ENCODE data around the gene HSPE1. TPM values are rescaled to one million over a fixed set of nuclear protein-coding genes. Genes with fewer than 3 reads are reported as not detected.

Gene HSPE1
- total RNA-seq, 5 donors from 2014 or later (not counting 1 experiment from before 2014, with no cell fraction given), result 49.9 to 72.7 (median 55.1) TPM

DNA sequence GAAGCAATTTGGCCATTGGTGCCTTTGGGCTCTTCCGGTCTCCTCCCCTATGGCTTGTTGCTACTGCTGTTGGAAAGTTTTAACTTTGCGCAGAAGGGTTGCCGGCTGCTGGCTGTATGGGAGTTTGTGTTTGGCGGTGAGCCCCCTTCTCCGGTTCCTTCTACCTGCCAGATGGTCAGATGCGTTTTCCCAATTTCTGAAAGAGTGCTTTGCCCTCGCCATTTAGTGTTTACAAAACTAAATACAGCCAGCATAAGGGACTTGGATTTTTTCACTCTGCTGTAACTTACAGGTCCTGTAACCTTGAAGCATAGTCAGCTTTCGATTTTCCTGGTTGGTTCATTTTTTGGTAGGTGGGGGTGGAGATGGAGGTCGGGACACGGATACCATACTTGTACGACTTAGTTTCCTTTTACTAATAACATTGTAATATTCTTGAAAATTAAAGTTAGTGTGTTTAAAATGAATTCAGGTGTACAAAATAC, 46.2 kb upstream of the HSPE1 start:
- H3K4me3 Mint-ChIP-seq, result peak overlapping the region; percentile 96 to 100 (median 99)
- DNase-seq (no peak), ATAC-seq (replicated peaks in 1 of 4) (peak in 2 of 4 experiments; percentile 66 to 67)
- WGBS (ENCODE audit: insufficient coverage), result 0% methylated on average over 1 of the region's 11 CpGs
- H3K4me3 ChIP-seq (ENCODE audit: control insufficient read depth in 1 of 2, extremely low read depth in 1 of 2, low read length in 1 of 2), result peak overlapping the region; percentile 90 to 99
- H3K36me3 ChIP-seq (ENCODE audit: control insufficient read depth in 2 of 2, extremely low read depth in 1 of 2, insufficient read depth in 1 of 2, low read length in 1 of 2), result peaks cover 0 to 5% of the 10 kb centered on the region in 2 donors
- POLR2A ChIA-PET, result interaction anchor here in 1 of 2 donors (1.5 to 5.5 kb wide), 2 partner anchors 18 to 44 kb away, joined by 6 to 75 read pairs; partner anchors contain the start of gene SF3B1
- H3K27ac ChIP-seq (ENCODE audit: low read length), result peak overlapping the region; percentile 100
- H3K27ac Mint-ChIP-seq, result peak overlapping the region; percentile 99 to 100
- no peaks in the 10 kb centered on the region for H3K9me3 ChIP-seq
- peaks cover 55 to 60% (median 57%) of the 10 kb centered on the region in 3 donors for H3K4me1 Mint-ChIP-seq
- CTCF ChIA-PET, result interaction anchor here in 1 of 2 donors (0.6 kb wide), 1 partner anchor 11 kb away, joined by 3 read pairs; no protein-coding TSS in a partner anchor
- peaks cover 0 to 5% of the 10 kb centered on the region in 2 experiments for H3K27me3 ChIP-seq (replicated peaks in 1 of 2; ENCODE audit: control insufficient read depth in 2 of 2, extremely low read depth in 1 of 2, insufficient read depth in 2 of 2, low read length in 1 of 2)
- no peaks in the 10 kb centered on the region for H3K27me3 Mint-ChIP-seq
- H3K4me1 ChIP-seq (ENCODE audit: control insufficient read depth in 1 of 2, extremely low read depth in 1 of 2, insufficient read depth in 2 of 2, low read length in 2 of 2), result peaks cover 12 to 19% of the 10 kb centered on the region in 2 experiments
- H3K36me3 Mint-ChIP-seq, result no peaks in the 10 kb centered on the region
- no peaks in the 10 kb centered on the region for H3K9me3 Mint-ChIP-seq

DNA sequence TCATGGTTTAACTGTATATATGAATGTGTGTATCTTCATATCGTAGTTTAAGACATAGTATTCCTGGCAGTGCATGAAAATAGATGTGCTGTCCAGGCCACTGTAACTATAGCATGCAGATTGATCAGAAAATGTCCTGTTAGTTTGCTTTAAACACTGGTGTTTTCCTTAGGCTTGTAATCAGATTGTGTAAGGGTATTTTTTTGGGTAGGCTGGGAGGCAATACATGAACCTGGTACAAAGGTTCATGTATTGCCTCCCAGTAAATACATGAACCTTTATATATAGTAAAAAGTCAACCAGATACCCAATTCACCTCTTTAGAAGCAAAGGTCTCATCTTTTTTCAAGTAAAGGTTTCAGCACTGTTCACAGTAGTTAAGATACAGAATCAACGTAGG, 45.3 kb upstream of the HSPE1 start:
- H3K27me3 Mint-ChIP-seq, result no peaks in the 10 kb centered on the region
- no CpG with 5 or more reads among the region's 2 CpGs for WGBS (ENCODE audit: insufficient coverage)
- POLR2A ChIA-PET, result interaction anchor here in 1 of 2 donors (0.6 kb wide), 2 partner anchors 22 to 67 kb away, joined by 3 read pairs; no protein-coding TSS in a partner anchor
- Histone ChIP-seq H3K27me3 (replicated peaks in 1 of 2; ENCODE audit: control insufficient read depth in 2 of 2, extremely low read depth in 1 of 2, insufficient read depth in 2 of 2, low read length in 1 of 2) (peaks cover 0 to 5% of the 10 kb centered on the region in 2 experiments), H3K27ac (ENCODE audit: low read length) (peak overlapping the region; percentile 100), H3K4me1 (ENCODE audit: control insufficient read depth in 1 of 2, extremely low read depth in 1 of 2, insufficient read depth in 2 of 2, low read length in 2 of 2) (peaks cover 12 to 22% of the 10 kb centered on the region in 2 experiments), H3K4me3 (ENCODE audit: control insufficient read depth in 1 of 2, extremely low read depth in 1 of 2, low read length in 1 of 2) (peak overlapping the region in 1 of 2 donors; percentile 99), H3K9me3 (no peaks in the 10 kb centered on the region), H3K36me3 (ENCODE audit: control insufficient read depth in 2 of 2, extremely low read depth in 1 of 2, insufficient read depth in 1 of 2, low read length in 1 of 2) (peaks cover 0 to 14% of the 10 kb centered on the region in 2 donors)
- no peaks in the 10 kb centered on the region for H3K36me3 Mint-ChIP-seq
- H3K9me3 Mint-ChIP-seq, result no peaks in the 10 kb centered on the region
- CTCF ChIA-PET, result interaction anchor here in 1 of 2 donors (0.6 kb wide), 1 partner anchor 333 kb away, joined by 3 read pairs; no protein-coding TSS in a partner anchor
- H3K4me1 Mint-ChIP-seq, result peaks cover 64 to 66% (median 65%) of the 10 kb centered on the region in 3 donors
- no peak for DNase-seq
- ATAC-seq (replicated peaks in 1 of 4), result no peak
- H3K4me3 Mint-ChIP-seq, result peak overlapping the region; percentile 96 to 100 (median 99)
- peak overlapping the region; percentile 99 to 100 for H3K27ac Mint-ChIP-seq

DNA sequence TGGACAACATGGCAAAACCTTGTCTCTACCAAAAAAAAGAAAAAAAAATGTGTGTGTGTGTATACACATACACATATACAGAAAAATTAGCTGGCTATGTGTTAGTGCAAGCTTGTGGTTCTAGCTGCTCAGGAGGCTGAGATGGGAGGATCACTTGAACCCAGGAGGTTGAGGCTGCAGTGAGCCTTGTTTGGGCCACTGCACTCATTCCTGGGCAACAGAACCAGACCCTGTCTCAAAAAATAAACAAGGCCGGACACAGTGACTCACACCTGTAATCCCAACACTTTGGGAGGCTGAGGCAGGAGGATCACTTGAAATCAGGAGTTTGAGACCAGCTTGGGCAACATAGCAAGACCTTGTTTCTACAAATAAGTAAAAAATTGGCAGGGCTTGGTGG, 44.8 kb upstream of the HSPE1 start:
- no peak for ATAC-seq (replicated peaks in 1 of 4)
- CTCF ChIA-PET, result interaction anchor here in 1 of 2 donors (0.6 kb wide), 1 partner anchor 333 kb away, joined by 3 read pairs; no protein-coding TSS in a partner anchor

DNA sequence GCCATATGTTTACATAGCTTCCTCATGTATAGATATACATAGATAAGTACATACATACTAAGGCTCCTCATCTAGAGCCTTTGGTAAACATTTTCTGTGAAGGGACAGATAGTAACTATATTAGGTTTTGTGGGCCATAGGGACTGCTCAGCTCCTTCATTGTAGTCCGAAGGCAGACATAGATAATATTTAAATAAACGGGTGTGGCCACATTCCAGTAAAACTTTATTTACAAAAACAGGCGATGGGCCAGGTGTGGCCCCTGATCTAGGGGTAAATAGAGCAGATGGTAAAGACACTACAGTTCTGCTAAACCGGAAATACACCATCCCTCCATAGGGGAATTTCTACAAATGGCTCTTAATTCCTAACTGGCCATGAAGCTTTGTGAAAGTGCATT, 39.5 kb upstream of the HSPE1 start:
- Histone ChIP-seq H3K27me3 (replicated peaks in 1 of 2; ENCODE audit: control insufficient read depth in 2 of 2, extremely low read depth in 1 of 2, insufficient read depth in 2 of 2, low read length in 1 of 2) (no peaks in the 10 kb centered on the region), H3K4me3 (ENCODE audit: control insufficient read depth in 1 of 2, extremely low read depth in 1 of 2, low read length in 1 of 2) (no peak overlapping the region), H3K9me3 (no peaks in the 10 kb centered on the region), H3K36me3 (ENCODE audit: control insufficient read depth in 2 of 2, extremely low read depth in 1 of 2, insufficient read depth in 1 of 2, low read length in 1 of 2) (peaks cover 0 to 55% of the 10 kb centered on the region in 2 donors), H3K27ac (ENCODE audit: low read length) (no peak overlapping the region), H3K4me1 (ENCODE audit: control insufficient read depth in 1 of 2, extremely low read depth in 1 of 2, insufficient read depth in 2 of 2, low read length in 2 of 2) (peaks cover 0 to 12% of the 10 kb centered on the region in 2 experiments)
- H3K4me3 Mint-ChIP-seq, result no peak overlapping the region
- ATAC-seq (replicated peaks in 1 of 4) (no peak), DNase-seq (no peak)
- CTCF ChIA-PET, result no interaction called here
- H3K36me3 Mint-ChIP-seq, result peaks cover 19% of the 10 kb centered on the region
- no peaks in the 10 kb centered on the region for H3K27me3 Mint-ChIP-seq
- no CpG with 5 or more reads among the region's 4 CpGs for WGBS (ENCODE audit: insufficient coverage)
- POLR2A ChIA-PET, result interaction anchor here (0.6 to 0.8 kb wide), 2 partner anchors 8 to 15 kb away, joined by 5 to 6 read pairs; no protein-coding TSS in a partner anchor
- no peak overlapping the region for H3K27ac Mint-ChIP-seq
- H3K9me3 Mint-ChIP-seq, result no peaks in the 10 kb centered on the region
- H3K4me1 Mint-ChIP-seq, result peaks cover 41 to 44% (median 43%) of the 10 kb centered on the region in 3 donors

More for the DNA sequence above, 44.8 kb upstream of the HSPE1 start:
- no peaks in the 10 kb centered on the region for H3K9me3 ChIP-seq
- H3K27ac ChIP-seq (ENCODE audit: low read length), result no peak overlapping the region
- DNase-seq, result no peak
- Mint-ChIP-seq H3K36me3 (no peaks in the 10 kb centered on the region), H3K4me3 (peak overlapping the region; percentile 39 to 57 (median 57)), H3K27me3 (no peaks in the 10 kb centered on the region), H3K27ac (peak overlapping the region in 1 of 2 donors; percentile 34), H3K9me3 (no peaks in the 10 kb centered on the region), H3K4me1 (peaks cover 64 to 66% (median 65%) of the 10 kb centered on the region in 3 donors)
- peaks cover 0 to under 1% of the 10 kb centered on the region in 2 experiments for H3K27me3 ChIP-seq (replicated peaks in 1 of 2; ENCODE audit: control insufficient read depth in 2 of 2, extremely low read depth in 1 of 2, insufficient read depth in 2 of 2, low read length in 1 of 2)
- WGBS (ENCODE audit: insufficient coverage), result 80% methylated on average over 1 of the region's 1 CpG
- peaks cover 12 to 22% of the 10 kb centered on the region in 2 experiments for H3K4me1 ChIP-seq (ENCODE audit: control insufficient read depth in 1 of 2, extremely low read depth in 1 of 2, insufficient read depth in 2 of 2, low read length in 2 of 2)
- POLR2A ChIA-PET, result interaction anchor here (0.5 to 0.9 kb wide), 6 partner anchors 17 to 67 kb away, joined by 3 to 5 read pairs (median 4); no protein-coding TSS in a partner anchor
- H3K36me3 ChIP-seq (ENCODE audit: control insufficient read depth in 2 of 2, extremely low read depth in 1 of 2, insufficient read depth in 1 of 2, low read length in 1 of 2), result peaks cover 0 to 19% of the 10 kb centered on the region in 2 donors
- H3K4me3 ChIP-seq (ENCODE audit: control insufficient read depth in 1 of 2, extremely low read depth in 1 of 2, low read length in 1 of 2), result no peak overlapping the region

DNA sequence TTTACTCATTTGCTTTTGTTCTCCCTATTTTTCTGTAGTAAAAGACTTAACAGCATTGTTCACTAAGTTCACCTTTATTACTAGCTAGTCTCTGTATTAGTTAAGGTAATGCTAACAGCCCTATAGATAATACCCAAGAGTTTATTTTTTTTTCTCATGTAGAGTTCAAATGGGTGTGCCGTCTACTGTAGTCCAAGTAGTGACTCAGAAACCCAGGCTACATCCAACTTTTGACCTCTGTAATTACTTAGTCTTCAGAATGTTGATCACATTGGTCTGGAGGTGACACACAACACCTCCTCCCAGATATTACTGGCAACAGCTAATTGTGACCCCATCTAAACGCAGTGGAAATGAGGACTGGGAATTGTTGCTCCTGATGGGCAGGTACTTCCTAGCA, 39.1 kb upstream of the HSPE1 start:
- peaks cover 38 to 40% (median 39%) of the 10 kb centered on the region in 3 donors for H3K4me1 Mint-ChIP-seq
- Histone ChIP-seq H3K36me3 (ENCODE audit: control insufficient read depth in 2 of 2, extremely low read depth in 1 of 2, insufficient read depth in 1 of 2, low read length in 1 of 2) (peaks cover 0 to 58% of the 10 kb centered on the region in 2 donors), H3K27ac (ENCODE audit: low read length) (no peak overlapping the region), H3K27me3 (replicated peaks in 1 of 2; ENCODE audit: control insufficient read depth in 2 of 2, extremely low read depth in 1 of 2, insufficient read depth in 2 of 2, low read length in 1 of 2) (no peaks in the 10 kb centered on the region), H3K4me1 (ENCODE audit: control insufficient read depth in 1 of 2, extremely low read depth in 1 of 2, insufficient read depth in 2 of 2, low read length in 2 of 2) (peaks cover 0 to 10% of the 10 kb centered on the region in 2 experiments), H3K9me3 (no peaks in the 10 kb centered on the region), H3K4me3 (ENCODE audit: control insufficient read depth in 1 of 2, extremely low read depth in 1 of 2, low read length in 1 of 2) (no peak overlapping the region)
- no peak overlapping the region for H3K27ac Mint-ChIP-seq
- WGBS (ENCODE audit: insufficient coverage), result no CpG with 5 or more reads among the region's 2 CpGs
- H3K4me3 Mint-ChIP-seq, result no peak overlapping the region
- H3K27me3 Mint-ChIP-seq, result no peaks in the 10 kb centered on the region
- ChIA-PET CTCF (no interaction called here), POLR2A (interaction anchor here (0.7 to 0.8 kb wide), 3 partner anchors 8 to 48 kb away, joined by 4 to 6 read pairs (median 6); no protein-coding TSS in a partner anchor)
- H3K36me3 Mint-ChIP-seq, result peaks cover 22% of the 10 kb centered on the region
- ATAC-seq (replicated peaks in 1 of 4), result no peak
- DNase-seq, result no peak
- H3K9me3 Mint-ChIP-seq, result no peaks in the 10 kb centered on the region

DNA sequence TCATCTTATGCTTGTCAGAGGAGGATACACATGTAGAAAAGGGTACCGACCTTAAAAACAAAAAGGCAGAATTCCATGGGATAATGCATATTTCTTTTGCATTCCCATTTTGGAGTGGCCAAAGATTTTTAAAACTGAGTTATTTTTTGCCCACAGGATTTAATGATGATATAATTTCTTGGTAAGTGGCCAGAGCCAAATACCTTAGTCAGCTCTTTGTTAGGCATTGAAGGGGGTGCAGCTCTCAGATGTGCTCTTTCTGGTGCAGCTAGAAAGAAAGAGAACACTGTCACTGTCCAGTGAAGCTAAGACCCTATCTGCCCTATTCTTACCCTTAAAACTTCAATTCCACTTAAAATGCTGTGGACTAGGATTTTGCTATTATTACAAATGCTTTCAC, 36.0 kb upstream of the HSPE1 start:
- ChIA-PET POLR2A (interaction anchor here (0.5 to 0.6 kb wide), 5 partner anchors 33 to 456 kb away, joined by 3 read pairs; partner anchors contain the start of gene MARS2 (in 1 of the 2)), CTCF (interaction anchor here (0.6 to 1.2 kb wide), 6 partner anchors 10 to 833 kb away, joined by 3 to 5 read pairs (median 3); no protein-coding TSS in a partner anchor)
- Histone ChIP-seq H3K27me3 (replicated peaks in 1 of 2; ENCODE audit: control insufficient read depth in 2 of 2, extremely low read depth in 1 of 2, insufficient read depth in 2 of 2, low read length in 1 of 2) (no peaks in the 10 kb centered on the region), H3K4me1 (ENCODE audit: control insufficient read depth in 1 of 2, extremely low read depth in 1 of 2, insufficient read depth in 2 of 2, low read length in 2 of 2) (peaks cover 0 to under 1% of the 10 kb centered on the region in 2 experiments), H3K4me3 (ENCODE audit: control insufficient read depth in 1 of 2, extremely low read depth in 1 of 2, low read length in 1 of 2) (no peak overlapping the region), H3K27ac (ENCODE audit: low read length) (no peak overlapping the region), H3K36me3 (ENCODE audit: control insufficient read depth in 2 of 2, extremely low read depth in 1 of 2, insufficient read depth in 1 of 2, low read length in 1 of 2) (peaks cover 3 to 81% of the 10 kb centered on the region in 2 donors), H3K9me3 (no peaks in the 10 kb centered on the region)
- H3K27me3 Mint-ChIP-seq, result no peaks in the 10 kb centered on the region
- ATAC-seq (replicated peaks in 1 of 4) (no peak), DNase-seq (no peak)
- peaks cover 7 to 17% (median 13%) of the 10 kb centered on the region in 3 donors for H3K4me1 Mint-ChIP-seq
- peaks cover 33% of the 10 kb centered on the region for H3K36me3 Mint-ChIP-seq
- peak overlapping the region in 1 of 2 donors; percentile 55 for H3K27ac Mint-ChIP-seq
- H3K9me3 Mint-ChIP-seq, result no peaks in the 10 kb centered on the region
- no peak overlapping the region for H3K4me3 Mint-ChIP-seq
- WGBS (ENCODE audit: insufficient coverage), result no CpG with 5 or more reads among the region's 1 CpG
